T47D (cell line): ENCODE data around the gene FGFR1OP2.
A peak's percentile ranks its signal among the peaks of the same experiment; 100 is the strongest.
"Not testable (repeated sequence)": the region's sequence is repeated elsewhere in the genome, so short reads cannot be mapped to it uniquely, and the experiment has no call there.

Source experiments
- DNase-seq, 2 experiments: peaks; one replicate each; pipeline versions ENCODE4 v3.0.0 to v3.0.0-alpha.2; 2011 to 2012; ENCODE audit warnings: low read depth in 1 of 2, low spot score in 1 of 2
- JUND ChIP-seq: IDR thresholded peaks from 2 replicates; pipeline ENCODE4 v1.6.1; 2012; ENCODE audit warnings: low read depth
- in situ Hi-C: cut with HindIII; loops from 2 replicates; pipeline ENCODE4 v1.10.0; 2016; ENCODE audit warnings: low sequenced_read_pairs, low pct_unique_long_range_greater_than_20kb

FGFR1OP2 gene

GRCh38 chr12:26937863-26938700, at the start of gene FGFR1OP2, which contains the start of gene INTS13:
Gene FGFR1OP2, plus strand, starts transcription at chr12:26938470. Its CDS starts 15,689 bp downstream, at chr12:26954159.
Gene INTS13, minus strand, starts transcription at chr12:26937981. Its CDS starts 1,178 bp downstream, at chr12:26936803.
- in situ Hi-C loops = no loop called here
- DNase-seq = peak; percentile 95 to 99
- no peak for TF ChIP-seq JUND

DNA sequence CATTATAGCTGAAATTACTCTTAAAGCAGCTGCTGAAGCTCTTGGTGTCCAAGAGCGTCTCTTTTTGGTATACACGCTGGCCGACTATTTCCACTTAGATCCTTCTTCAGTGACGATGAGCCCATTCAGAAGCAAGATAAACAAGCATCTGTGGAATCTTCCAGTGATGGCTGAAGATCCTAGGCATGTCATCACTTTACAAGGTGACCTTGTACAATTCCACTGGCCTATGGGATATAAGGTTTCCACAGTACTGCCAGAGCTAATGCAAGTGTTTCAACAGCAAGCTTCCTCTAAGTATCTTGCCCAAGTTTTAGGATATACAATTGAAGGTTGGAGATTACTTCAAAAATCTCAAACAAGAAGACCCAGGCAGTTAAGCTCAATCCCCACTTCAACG, 47.5 kb upstream of the FGFR1OP2 start:
- no peak for TF ChIP-seq JUND
- in situ Hi-C loops = no loop called here
- DNase-seq = no peak

- no peak for DNase-seq
- in situ Hi-C loops = no loop called here
- no peak for TF ChIP-seq JUND
Measured at GRCh38 chr12:26891704-26892103, 46.6 kb upstream of the FGFR1OP2 start.

- in situ Hi-C loops = no loop called here
- no peak for DNase-seq
Measured at GRCh38 chr12:26895672-26896071, 42.6 kb upstream of the FGFR1OP2 start.

GRCh38 chr12:26896913-26897312, 41.4 kb upstream of the FGFR1OP2 start:
- TF ChIP-seq JUND = no peak

More at GRCh38 chr12:26895672-26896071, 42.6 kb upstream of the FGFR1OP2 start:
- no peak for TF ChIP-seq JUND

GRCh38 chr12:26903396-26903795, 34.9 kb upstream of the FGFR1OP2 start:
- DNase-seq, in situ Hi-C loops: not testable (repeated sequence)

More at GRCh38 chr12:26896913-26897312, 41.4 kb upstream of the FGFR1OP2 start:
- in situ Hi-C loops = no loop called here
- DNase-seq = no peak

DNA sequence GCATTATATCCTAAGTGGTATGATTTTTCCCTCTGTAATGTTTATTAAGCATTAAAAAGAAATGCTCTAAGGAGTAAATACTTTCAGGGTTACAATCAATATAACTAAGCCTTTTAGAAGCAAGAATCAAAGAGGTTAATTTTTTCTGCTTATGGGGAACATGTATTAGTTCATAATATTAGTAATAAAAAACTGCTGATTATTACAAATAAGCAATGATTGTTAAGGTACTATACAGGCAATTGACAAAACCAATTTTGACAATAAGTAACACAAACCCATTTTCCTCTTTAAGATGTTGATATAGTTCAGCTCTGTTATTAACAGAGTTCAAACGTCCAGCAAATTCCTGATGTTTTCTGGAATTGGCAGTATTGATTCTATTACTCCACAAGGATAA, 32.2 kb upstream of the FGFR1OP2 start:
- no peak for DNase-seq
- in situ Hi-C loops = no loop called here
- TF ChIP-seq JUND = no peak

DNA sequence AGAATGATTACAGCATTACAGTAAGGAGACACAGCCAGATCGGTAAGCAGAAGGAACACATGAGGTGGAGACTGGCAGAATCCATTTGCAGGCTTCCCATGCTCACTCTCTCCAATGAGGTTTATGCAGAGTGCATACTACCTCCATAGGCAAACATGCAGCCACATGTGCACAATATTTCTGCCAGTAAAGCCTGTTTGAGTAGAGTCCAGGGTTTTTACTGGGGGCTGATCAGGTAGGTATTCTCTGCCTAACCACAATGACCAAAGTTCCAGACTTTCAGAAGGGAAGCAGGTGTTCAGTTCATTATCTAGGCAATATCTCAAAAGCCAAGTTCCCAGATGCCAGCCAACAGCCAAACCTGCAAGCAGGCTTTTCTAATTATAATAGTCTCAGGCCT, 31.6 kb upstream of the FGFR1OP2 start:
- in situ Hi-C loops = no loop called here
- no peak for TF ChIP-seq JUND
- DNase-seq = no peak

GRCh38 chr12:26918321-26919215, 19.7 kb upstream of the FGFR1OP2 start:
- peak in 1 of 2 experiments; percentile 29 for DNase-seq
- TF ChIP-seq JUND = no peak
- in situ Hi-C loops = no loop called here

DNA sequence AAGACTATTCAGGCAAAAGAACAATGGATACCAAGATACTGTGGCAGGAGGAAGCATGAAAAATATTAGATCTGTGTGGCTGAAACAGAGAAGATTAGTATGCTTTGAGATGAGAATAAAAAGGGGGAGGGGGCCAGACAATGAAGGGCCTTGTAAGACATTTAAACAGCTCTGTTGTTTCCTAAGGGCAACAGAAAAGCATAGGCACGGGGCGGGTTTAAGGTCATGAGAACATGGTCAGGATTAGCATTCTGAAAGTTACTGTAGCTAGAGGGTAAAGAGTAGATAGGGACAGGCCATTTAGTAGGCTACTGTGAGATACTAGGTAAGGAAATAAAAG, 19.1 kb upstream of the FGFR1OP2 start:
- DNase-seq = no peak
- in situ Hi-C loops = no loop called here
- no peak for TF ChIP-seq JUND

GRCh38 chr12:26921886-26922285, 16.4 kb upstream of the FGFR1OP2 start:
- in situ Hi-C loops = no loop called here
- DNase-seq = no peak
- no peak for TF ChIP-seq JUND

DNA sequence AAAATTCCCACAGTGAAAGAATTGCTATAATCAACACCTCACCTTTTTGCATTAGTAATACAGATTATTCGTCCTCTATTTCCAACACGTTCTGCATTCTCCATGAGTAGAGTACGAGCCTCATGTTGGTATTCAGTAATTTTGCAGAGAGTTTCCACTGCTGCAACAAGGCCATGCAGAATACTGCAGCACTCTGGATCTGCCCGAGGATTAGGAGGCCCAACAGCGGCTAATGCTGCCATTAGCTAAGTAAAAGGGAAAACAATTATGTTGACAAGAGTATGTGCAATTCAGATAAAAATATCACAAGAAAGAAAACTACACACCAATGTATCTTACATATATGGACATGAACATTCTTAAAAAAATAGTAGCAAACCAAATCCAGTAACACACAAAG, 9.6 kb upstream of the FGFR1OP2 start:
- in situ Hi-C loops = no loop called here
- DNase-seq = no peak
- no peak for TF ChIP-seq JUND

DNA sequence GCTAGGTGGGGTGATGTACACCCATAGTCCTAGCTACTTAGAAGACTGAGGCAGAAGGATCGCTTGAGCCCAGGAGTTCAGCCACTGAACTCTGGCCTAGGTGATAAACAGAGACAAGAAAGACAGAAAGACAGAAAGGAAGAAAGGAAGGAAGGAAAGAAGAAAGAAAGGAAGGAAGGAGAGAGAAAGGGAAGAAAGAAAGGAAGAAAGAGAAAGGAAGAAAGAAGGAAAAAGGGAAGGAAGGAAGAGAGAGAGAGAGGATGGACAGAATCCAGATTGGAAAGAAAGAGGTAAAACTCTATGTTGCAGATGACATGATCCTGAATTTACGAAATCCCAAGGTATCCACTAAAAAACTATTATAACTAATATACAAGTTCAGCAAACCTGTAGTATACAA, 8.7 kb upstream of the FGFR1OP2 start:
- TF ChIP-seq JUND = no peak
- DNase-seq = no peak
- in situ Hi-C loops = no loop called here
